ENCODE measurements around the gene FBH1.
"Not testable (repeated sequence)": the region's sequence is repeated elsewhere in the genome, so short reads cannot be mapped to it uniquely, and the experiment has no call there.

The FBH1 gene

DNA sequence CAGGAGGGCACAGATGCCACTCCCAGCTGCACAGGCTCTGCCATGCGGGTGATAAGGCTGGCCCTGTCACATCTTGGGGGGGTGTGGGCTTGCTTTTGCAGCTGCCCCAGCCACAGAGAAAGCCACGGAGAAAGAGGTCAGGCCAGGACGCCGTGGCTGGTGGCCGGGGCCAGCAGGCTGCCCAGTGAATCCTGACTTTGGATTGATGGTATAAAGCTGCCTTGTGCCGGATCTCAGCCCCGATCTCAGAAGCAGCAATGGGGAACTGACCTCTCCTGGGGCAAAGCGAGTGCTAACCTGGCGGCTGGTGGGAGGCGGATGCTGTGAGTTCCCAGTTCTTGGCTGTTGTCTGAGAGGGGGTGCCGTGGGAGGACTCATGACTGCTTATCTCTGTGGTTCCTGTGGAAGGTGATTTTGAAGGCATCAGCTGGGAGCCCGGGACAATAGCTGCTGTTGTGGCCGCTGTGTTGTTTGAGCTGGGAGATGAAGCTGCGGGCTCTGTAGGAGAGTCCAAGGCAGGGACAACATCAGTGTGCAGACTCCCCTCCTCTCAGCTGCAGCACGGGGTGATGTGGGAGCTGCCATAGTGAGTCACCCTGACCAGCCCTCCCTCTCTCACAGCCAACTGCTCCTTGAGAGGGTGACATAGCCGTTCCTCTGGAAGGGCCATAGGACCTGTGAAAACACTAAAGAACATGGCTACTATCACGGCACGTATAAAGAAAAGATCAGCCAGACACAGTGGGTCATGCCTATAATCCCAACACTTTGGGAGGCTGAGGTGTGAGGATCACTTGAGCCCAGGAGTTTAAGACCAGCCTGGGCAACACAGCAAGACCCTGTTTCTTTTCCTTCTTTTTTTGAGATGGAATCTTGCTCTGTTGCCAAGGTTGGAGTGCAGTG is 70.3 kb downstream of the FBH1 start:
- DNase-seq: no peak

DNA sequence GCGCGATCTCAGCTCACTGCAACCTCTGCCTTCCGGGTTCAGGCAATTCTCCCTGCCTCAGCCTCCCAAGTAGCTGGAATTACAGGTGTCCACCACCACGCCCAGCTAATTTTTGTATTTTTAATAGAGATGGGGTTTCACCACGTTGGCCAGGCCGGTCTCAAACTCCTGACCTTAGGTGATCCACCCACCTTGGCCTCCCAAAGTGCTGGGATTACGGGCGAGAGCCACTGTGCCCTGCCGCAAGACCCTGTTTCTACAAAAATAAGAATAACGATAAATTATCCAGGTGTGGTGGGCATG is 70.9 kb downstream of the FBH1 start:
- not testable (repeated sequence) for DNase-seq

DNA sequence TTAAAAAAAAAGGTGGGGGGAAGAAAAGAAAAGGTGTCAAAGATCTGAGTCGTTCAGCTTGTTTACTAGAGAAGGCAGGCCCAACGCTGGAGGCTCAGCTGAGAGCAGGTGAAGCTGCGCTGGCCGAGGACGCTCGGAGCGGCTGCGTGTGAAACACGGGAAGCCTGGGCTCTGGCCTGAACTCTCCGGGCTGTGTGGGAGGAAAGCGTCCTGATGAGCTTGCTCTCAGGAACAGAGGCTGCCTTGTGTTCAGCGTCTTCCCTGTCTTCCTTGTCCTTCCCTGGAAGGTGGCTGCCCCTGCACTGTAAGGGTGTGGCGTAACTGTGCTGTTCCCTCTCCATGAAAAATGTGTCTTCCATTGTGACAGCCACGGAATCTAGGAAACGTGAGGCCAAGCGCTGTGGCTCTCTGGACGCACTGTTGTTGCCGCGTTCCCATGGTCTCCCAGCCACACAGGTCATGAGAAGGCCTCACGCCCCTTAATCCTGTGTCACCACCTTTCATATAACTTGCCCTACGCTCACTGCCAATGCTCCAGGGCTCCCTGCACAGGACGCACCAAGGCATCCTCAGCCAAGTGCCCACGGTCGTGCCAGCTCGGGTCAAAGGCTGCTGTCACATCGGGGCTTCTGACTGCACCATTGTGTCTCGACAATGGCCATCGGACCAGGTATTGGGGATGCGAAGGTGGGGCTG is 71.5 kb downstream of the FBH1 start:
- DNase-seq: no peak

DNA sequence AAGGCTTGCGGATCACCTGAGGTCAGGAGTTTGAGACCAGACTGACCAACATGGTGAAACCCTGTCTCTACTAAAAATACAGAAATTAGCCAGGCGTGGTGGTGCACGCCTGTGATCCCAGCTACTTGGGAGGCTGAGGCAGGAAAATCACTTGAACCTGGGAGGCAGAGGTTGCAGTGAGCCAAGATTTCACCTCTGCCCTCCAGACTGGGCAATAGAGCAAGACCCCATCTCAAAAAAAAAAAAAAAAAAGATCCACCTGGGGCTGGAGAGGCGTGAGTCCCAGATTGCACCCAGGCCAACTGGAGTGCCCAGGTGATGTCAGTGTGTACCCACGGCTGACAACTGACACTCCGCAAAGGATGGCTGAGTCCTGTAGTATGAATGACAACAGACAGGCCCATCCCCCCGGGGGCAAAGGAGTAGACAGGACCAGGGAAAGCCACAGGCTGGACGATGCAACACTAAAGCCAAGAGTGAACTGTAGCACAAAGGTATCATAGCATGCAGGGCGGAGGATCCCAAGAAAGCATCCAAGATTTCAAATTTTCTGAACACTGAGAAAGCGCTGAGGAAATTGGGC is 72.4 kb downstream of the FBH1 start:
- not testable (repeated sequence) for DNase-seq

DNA sequence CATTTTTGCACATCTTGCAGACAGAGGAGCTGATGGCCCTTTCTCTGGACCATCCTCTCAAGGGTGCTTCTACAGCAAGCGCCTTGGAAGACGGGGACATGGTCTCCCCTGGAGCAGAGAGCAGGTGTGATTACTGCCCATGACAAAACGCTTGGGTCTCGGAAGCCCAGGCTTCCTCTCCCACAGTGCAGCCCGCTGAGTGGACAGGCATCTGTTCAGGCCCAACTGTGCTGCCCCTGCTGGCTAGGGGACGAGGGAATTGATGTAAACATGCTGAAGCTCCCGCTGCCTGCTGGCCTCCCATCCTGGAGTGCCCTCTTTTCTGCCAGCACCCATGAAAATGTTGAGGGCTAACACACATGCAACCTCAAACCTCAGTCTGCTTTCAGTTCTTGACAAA is 73.0 kb downstream of the FBH1 start:
- DNase-seq: no peak

DNA sequence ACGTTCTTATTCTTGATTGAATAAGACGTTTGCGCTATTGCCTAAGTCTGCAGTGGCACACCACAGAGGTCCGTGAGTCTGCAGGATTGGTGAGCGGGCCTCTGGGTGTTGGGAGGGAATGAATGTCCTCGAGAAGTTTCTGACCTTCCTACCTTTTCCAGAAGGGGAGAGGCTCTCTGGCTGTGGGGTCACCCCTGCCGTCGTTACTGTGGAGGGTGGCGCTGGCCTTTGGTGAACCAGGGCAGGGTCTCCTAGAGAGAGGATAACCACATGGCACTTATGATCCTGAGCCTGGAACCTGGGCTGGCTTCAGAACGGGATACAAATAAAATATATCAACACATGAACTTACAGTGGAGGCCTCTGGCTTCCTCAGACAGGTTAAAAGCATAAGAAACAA is 73.5 kb downstream of the FBH1 start:
- DNase-seq: no peak

DNA sequence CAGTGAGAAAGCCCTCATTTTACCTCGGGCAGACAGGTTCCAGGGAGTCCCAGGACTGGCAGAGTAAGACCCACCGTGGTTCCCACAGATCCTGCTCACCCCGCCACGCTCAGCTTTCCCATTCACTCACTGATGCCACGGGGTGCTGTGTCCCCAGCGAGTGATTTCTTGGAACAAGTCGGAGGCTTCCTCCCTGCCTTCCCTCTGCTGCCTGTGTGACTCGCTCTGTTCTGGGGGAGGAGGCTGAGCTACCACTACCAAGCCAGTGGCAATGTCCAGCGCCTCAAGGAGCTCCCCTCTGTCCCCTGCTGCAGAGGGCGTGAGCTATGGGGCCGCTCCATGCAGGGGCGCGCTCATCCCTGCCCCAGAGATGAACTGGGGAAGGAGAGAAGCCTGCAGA is 74.7 kb downstream of the FBH1 start:
- DNase-seq: no peak

DNA sequence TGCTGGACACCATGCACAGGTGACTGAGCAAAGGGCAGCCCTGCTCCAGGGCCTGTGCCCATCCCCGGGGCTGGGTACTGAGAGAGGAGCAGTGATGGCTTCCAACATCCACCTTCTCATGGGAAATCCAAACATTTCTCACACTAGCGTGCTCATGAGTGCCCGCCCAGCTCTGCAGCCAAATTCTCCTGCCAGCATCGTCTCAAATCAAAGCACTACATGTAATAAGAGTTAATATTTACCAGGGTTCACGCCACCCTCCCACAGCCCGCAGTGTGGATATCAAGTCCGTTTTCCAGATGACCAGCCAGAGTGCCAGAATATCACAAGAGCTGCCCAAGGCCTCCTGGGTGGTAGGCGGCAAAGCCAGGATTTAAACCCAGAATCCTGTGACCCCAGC is 75.2 kb downstream of the FBH1 start:
- DNase-seq: no peak

DNA sequence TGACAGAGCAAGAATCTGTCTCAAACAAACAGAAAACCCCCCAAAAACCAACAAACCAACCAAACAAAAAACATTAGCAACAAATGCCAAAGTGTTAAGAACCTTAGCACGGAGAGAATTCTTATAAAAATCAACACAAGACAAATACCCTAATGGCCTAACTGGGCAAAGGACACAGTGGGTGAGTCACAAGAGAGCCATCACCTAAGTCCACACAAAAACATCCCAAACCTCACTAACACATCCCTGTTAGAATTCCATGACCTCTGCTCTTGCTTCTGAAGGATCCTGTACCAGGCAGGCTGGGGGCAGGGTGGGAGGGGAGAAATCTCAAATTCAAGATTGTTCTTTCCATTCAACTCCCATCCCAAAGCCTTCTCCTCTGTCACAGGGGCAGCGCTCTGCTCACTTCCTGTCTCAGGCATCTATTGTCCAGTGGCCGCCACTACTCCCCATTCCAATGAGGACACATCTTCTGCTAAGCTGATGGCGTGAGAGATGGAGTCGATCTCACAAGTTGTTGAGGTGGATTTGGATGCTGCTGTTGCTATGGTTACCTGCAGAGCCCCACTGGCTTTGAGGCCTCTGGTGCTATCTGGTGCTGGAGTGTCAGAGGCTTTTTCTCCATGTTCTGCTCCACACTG is 78.1 kb downstream of the FBH1 start:
- DNase-seq: no peak

DNA sequence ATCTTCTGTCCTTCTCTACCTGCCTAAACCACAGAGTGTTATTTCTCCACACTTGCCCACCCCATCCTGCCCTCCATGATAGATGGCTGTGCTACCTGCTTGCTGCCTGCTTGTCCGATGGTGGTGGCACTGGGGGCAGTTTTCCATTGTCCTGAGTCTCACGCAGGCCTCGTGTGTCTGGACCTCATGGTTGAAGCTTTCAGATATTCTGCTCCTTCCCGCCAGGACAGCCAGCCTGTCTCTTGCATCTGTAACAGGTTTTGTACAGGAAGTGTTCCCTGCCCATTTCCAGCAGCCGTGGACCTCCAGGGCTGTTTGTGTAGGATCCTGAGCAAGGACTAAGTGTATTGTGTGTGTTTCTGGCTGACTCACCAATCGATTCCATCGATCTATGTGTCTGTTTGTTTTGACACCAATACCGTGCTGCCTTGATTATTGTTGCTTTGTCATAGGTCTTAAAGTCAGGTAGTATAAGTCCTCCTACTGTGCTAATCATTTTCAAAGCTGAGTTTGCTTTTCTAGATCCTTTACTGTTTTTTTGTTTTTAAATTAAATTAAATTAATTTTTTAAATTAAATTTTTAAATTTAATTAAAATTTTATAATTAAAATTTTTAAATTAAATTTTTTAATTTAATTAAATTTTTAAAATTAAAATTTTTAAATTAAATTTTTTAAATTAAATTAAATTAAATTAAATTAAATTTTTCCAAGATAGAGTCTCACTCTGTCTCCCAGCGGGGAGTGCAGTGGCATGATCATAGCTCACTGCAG is 78.8 kb downstream of the FBH1 start:
- DNase-seq: no peak

DNA sequence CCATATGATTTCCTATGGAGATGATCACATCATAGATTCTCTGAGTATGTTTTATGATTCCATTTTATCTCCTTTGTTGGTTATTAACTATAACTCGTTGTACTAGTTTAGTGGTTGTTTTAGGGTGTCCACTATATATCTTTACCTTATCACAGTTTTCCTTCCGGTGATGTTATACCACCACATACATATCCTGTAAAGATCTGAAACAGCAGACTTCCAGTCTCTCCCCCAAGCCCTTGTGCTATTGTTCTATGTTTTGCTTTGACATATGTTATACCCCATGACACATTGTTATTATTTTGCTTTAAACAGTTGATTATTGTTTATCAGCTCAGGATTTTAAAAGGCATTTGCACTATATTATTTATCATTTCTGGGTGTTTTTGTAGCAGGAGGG is 80.0 kb downstream of the FBH1 start:
- DNase-seq: no peak

DNA sequence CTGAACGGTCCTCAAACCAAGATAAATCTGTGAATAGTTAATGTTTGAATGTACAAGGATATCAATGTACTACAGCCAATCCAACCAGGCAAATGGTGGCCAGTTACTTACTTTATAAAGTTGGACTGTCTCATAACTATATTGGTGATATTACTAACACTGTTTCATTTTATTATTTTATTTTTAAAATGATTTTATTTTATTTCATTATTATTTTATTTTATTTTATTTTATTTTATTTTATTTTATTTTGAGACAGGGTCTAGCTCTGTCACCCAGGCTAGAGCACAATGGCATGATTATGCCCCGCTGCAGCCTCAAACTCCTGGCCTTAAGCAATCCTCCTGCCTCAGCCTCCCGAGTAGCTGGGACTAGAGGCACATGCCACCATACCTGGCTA is 80.5 kb downstream of the FBH1 start:
- no peak for DNase-seq

DNA sequence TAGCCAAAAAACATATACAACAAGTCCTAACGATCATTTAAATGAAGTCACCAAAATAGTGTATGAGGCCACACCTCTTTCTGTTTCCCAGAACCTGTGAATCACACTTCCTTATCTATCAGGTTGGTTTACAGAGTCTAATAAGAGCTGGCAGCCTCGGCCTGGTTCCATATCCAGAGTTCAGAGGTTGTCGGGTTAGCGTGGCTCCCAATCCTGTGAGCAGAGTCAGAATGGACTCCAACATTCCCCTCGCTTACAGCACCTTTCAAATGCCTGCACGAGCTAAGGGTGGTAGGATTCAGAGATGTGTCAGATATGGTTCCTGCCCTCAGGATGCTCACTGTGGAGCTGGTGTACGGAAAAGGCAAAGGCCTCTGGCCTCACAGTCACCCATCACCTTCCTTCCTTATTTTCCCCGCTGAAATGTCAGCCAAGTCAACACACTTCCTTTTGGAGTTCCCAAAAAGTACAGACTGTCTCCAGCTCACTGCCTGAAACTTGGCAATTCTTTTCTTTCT is 81.3 kb downstream of the FBH1 start:
- no peak for DNase-seq

DNA sequence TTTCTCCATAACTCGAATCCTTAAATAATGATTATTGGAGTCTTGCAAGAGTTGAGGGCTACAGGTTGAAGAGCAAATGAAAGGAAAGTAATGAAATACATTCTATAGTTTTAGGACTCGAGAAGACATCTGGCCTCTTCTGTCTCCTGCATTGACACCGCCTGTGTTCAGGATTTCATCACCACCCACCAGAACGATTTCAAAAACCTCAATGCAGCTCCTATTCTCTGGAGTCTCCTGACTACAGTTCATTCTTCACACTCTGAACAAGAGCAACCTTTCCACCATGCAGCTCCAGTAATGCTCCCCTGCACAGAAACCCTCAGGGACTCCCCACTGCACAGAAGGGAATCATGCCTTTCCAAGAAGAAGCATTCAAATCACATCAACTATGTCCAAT is 81.8 kb downstream of the FBH1 start:
- DNase-seq: no peak

DNA sequence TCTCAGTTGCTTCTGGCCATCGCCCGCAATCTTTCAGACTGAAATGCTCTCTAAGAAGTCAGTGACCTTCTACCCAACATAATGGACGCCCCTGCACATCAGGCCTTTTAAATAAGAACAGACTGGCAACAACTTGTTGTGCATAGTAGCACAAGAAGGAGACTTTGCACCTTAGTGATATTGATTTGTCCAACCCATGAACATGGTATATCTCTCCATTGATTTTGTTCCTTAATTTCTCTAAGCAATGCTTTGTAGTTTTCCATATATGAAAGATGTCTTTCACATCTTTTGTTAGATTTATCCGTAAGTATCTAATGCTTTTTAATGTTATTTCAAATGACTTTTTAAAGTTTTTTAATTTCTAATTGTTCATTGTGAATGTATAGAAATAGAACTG is 83.0 kb downstream of the FBH1 start:
- DNase-seq: no peak

DNA sequence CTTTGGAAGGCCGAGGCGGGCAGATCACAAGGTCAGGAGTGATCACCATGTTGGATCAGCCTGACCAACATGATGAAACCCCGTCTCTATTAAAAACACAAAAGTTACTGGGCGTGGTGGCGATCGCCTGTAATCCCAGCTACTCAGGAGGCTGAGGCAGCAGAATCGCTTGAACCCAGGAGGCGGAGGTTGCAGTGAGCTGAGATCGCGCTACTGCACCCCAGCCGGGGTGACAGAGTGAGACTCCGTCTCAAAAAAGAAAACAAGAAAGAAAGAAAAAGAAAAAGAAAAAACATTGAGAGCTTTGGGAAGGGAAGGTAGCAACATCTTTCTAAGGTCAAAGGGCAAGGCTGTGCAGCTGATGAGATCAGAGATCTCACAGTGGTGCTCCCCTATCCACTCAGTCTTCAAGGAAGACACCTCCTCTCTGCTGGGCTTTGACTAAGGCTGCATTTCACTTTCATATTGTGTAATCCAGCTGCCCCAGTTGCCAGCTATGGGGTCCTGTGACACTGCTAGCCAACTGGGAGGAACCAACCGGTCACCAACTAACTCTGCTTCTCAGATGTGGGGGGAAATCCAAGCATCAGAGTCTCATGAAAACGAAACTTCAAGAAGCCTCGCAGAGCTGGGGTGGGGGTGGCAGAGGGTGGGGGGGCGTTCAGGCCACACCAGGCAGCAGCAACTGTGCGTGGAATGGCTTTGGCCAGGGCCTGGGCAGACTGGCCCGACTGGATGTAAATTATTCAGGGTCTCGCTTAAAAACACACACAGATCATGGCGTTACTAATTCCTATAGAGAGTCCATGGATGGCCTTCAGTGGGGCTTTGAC is 85.8 kb downstream of the FBH1 start:
- peak; percentile 10 for DNase-seq

DNA sequence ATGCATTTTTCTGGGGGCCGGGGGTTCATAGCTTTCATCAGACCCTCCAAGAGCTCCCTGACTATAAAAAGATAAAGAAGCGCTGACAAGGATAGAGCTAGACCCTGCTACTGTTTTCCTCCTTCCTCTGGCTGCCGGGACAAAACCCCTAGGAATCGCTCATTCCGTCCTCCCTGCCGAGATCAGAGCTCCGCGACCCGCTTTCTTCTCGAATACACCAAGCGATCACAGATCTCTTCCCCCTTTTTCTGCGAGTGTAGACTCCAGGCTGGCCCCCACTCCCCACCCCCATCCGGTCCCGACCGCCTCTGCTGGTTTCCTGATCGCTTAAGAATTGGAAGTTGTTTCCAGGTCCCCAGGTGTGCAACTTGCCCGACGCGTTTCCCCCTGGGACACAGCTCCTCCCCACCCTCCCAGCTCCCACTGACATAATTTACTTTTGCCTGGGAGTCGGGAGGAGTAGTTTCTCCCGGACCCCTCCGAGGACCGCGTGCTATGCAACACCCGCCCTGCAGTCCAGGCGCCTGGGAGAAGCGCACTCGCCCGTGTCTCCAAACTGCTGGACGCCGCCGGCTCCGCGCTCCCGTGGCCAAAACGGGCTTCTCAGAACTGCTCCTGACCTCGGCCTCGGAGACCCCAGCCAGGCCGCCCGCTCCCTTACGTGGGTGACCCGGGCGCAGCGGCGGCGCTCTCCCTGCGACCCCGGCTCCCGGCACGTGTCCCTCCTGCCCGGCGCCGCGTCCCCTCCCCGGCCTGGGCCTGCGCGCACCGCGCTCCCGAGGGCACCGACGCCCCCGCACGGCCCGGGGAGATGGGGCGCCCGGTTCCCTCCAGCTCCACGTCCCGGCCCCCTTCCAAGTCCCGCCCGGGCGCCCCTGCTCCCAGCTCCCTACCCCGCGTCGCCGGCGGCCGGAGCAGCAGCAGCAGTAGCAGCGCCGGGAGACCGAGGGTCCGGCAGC is 86.7 kb downstream of the FBH1 start:
- DNase-seq: peak; percentile 31

DNA sequence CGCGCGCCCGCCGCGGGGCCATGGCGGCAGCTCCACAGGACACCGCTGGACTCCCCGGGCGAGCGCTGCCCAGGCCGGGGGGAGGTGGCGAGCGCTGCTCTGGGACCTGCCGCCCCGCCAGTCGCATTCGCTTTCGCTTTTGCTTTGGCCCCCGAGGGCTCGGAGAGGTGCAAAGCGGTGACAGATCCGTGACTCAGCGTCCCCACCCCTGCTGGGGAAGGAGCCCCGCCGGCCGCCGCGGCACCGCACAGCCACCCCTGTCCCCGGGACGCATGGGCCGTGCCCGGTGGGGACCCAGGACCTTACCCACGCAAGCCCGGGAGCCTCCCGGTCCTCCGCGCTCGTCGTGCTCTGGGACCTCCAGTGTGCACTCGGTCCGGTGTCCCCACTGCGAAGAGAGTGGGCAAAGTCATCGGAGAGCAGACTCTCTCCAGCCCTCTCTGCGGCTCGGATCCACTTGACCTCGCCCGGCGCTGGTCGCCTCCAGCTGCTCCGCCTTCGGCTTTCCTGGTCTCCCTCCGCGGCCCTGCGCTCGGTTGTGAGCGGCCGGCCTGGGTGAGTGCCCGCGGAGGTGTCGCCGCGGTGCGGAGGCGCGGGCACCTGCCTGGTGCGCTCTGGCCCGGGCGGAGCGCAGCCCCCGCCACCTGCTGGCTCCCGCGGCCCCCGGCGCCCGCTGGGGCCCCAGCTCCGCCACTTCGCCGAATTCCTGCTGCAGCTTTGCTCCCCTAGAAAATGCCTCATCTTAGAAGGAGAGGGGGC is 87.6 kb downstream of the FBH1 start, which contains the start of gene IL15RA:
Gene IL15RA (minus strand): TSS at position 73 of the 759 bp plus-strand sequence. CDS start 51 bp downstream, at position 22.
- peak; percentile 32 for DNase-seq

DNA sequence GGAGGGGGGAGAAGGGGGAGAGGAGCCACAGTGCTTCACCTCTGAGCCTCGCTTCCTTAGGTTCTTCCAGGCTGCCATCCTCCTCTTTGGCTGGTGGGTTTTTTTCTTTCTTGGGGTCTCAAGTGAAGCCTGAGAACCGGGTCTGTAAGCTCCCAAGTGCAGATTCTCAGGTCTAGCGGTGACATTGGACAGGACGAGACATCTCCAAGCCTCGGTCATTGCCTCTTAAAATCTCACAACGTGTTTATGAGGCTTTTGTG is 88.1 kb downstream of the FBH1 start:
- no peak for DNase-seq

DNA sequence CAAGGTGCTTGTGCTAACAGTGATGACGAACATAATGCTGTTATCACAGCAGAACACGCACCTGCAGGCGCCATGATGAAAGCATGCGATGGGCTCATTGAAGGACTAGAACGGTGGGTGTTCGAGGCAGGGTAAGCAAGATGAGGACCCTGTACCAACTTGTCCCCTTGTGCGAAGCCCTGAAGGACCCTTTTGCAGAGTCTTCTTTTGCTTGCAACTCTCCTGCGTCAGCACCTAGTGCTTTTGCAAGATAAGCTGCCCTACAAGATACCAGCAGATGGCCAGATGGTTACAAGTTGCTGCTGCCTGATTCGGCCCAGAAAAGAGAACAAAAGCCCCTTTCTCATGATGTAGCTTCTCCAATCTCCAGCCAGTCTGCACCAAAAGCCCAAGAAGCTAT is 91.5 kb downstream of the FBH1 start:
- no peak for DNase-seq

Measured in midbrain (tissue), 1 donor.